GM23338 (cell line): ENCODE data around the gene NUDT16. TPM values are rescaled to one million over a fixed set of nuclear protein-coding genes. Genes with fewer than 3 reads are reported as not detected.

Experiments used
- ATAC-seq: fragments of 200-7000 bp; cut with Tn5 transposase; 3 replicates; pipeline ENCODE4 v1.9.1; 2020
- DNase-seq: peaks from one replicate; pipeline ENCODE4 v3.0.0-alpha.2; 2015; ENCODE audit warnings: low spot score
- H2AFZ ChIP-seq: fragments of 200-600 bp; sonication (generic); 2 replicates; pipeline ENCODE4 v1.8.0; 2016; ENCODE audit warnings: antibody characterized with exemption, mild to moderate bottlenecking, moderate library complexity
- H3F3A ChIP-seq: fragments of 200-600 bp; sonication (generic); replicated peaks from 2 replicates; pipeline ENCODE4 v1.8.0; 2017; ENCODE audit warnings: antibody characterized with exemption, mixed run types, low read depth
- H3K27ac ChIP-seq: fragments of 200-600 bp; sonication (generic); 2 replicates; pipeline ENCODE4 v1.6.1; 2016; ENCODE audit warnings: low read depth
- H3K27me3 ChIP-seq: fragments of 200-600 bp; sonication (generic); 2 replicates; pipeline ENCODE4 v1.8.0; 2016; ENCODE audit warnings: mild to moderate bottlenecking, mixed run types, moderate library complexity; ENCODE audit not compliant: insufficient read depth
- H3K36me3 ChIP-seq: fragments of 200-600 bp; sonication (generic); 2 replicates; pipeline ENCODE4 v1.8.0; 2016; ENCODE audit warnings: mild to moderate bottlenecking; ENCODE audit not compliant: insufficient read depth
- H3K4me1 ChIP-seq: fragments of 200-600 bp; sonication (generic); 2 replicates; pipeline ENCODE4 v1.8.0; 2016; ENCODE audit warnings: mild to moderate bottlenecking, moderate library complexity; ENCODE audit not compliant: insufficient read depth
- H3K4me2 ChIP-seq: fragments of 200-600 bp; sonication (generic); 2 replicates; pipeline ENCODE4 v1.7.1; 2017; ENCODE audit warnings: mixed run types
- H3K4me3 ChIP-seq: fragments of 200-600 bp; sonication (generic); 2 replicates; pipeline ENCODE4 v1.6.1; 2016; ENCODE audit warnings: mixed run types
- H3K79me2 ChIP-seq: fragments of 200-600 bp; sonication (generic); replicated peaks from 2 replicates; pipeline ENCODE4 v1.8.0; 2017; ENCODE audit warnings: mild to moderate bottlenecking; ENCODE audit not compliant: insufficient read depth
- H3K9me2 ChIP-seq: fragments of 200-600 bp; sonication (generic); 2 replicates; pipeline ENCODE4 v1.8.0; 2017; ENCODE audit not compliant: insufficient read depth
- H4K20me1 ChIP-seq: fragments of 200-600 bp; sonication (generic); replicated peaks from 2 replicates; pipeline ENCODE4 v1.8.0; 2017; ENCODE audit warnings: mild to moderate bottlenecking; ENCODE audit not compliant: insufficient read depth
- H3K27ac Mint-ChIP-seq: 2 replicates; pipeline ENCODE4 v1.8.0; 2020; ENCODE audit warnings: inconsistent platforms, mild to moderate bottlenecking, moderate library complexity, mixed read lengths
- H3K27me3 Mint-ChIP-seq: 3 replicates; pipeline ENCODE4 v1.8.0; 2022; ENCODE audit warnings: low read depth, mild to moderate bottlenecking, moderate library complexity, mixed read lengths, inconsistent platforms; ENCODE audit not compliant: insufficient read depth, poor library complexity
- H3K36me3 Mint-ChIP-seq: 3 replicates; pipeline ENCODE4 v1.8.0; 2021; ENCODE audit warnings: low read depth, mild to moderate bottlenecking, inconsistent platforms, moderate library complexity, mixed read lengths
- H3K4me1 Mint-ChIP-seq: 3 replicates; pipeline ENCODE4 v1.8.0; 2020; ENCODE audit warnings: mild to moderate bottlenecking, inconsistent platforms, mixed read lengths
- H3K4me3 Mint-ChIP-seq: 3 replicates; pipeline ENCODE4 v1.8.0; 2021; ENCODE audit warnings: moderate library complexity, mild to moderate bottlenecking, inconsistent platforms, mixed read lengths
- H3K9me3 Mint-ChIP-seq: 3 replicates; pipeline ENCODE4 v1.8.0; 2020; ENCODE audit warnings: moderate library complexity, mild to moderate bottlenecking, inconsistent platforms, mixed read lengths
- CREB1 ChIP-seq: fragments of 250-450 bp; sonication (Bioruptor Pico); IDR thresholded peaks from 2 replicates; pipeline ENCODE4 v1.5.0; 2020; ENCODE audit warnings: low read depth, mild to moderate bottlenecking, moderate library complexity
- ETS1 ChIP-seq: IDR thresholded peaks from 2 replicates; pipeline ENCODE4 v1.6.1; 2016; ENCODE audit warnings: antibody characterized with exemption
- EZH2 ChIP-seq: fragments of 200-600 bp; sonication (generic); IDR thresholded peaks from one replicate; pipeline ENCODE4 v1.8.0; 2017; ENCODE audit warnings: antibody characterized with exemption, mild to moderate bottlenecking, low read depth; ENCODE audit not compliant: unreplicated experiment
- EZH2phosphoT487 ChIP-seq: fragments of 200-600 bp; sonication (generic); IDR thresholded peaks from one replicate; pipeline ENCODE4 v1.8.1; 2018; ENCODE audit warnings: antibody characterized with exemption; ENCODE audit not compliant: unreplicated experiment
- JUNB ChIP-seq: IDR thresholded peaks from one replicate; pipeline ENCODE4 v1.6.1; 2016; ENCODE audit warnings: antibody characterized with exemption; ENCODE audit not compliant: unreplicated experiment
- NANOG ChIP-seq: IDR thresholded peaks from 2 replicates; pipeline ENCODE4 v1.6.1; 2016; ENCODE audit warnings: antibody characterized with exemption, borderline replicate concordance
- REST ChIP-seq: IDR thresholded peaks from one replicate; pipeline ENCODE4 v1.6.1; 2018; ENCODE audit warnings: antibody characterized with exemption; ENCODE audit not compliant: unreplicated experiment
- STAT1 ChIP-seq: IDR thresholded peaks from one replicate; pipeline ENCODE4 v1.6.1; 2016; ENCODE audit warnings: antibody characterized with exemption; ENCODE audit not compliant: unreplicated experiment
- ZNF331 ChIP-seq: fragments of 250-450 bp; sonication (Bioruptor Pico); IDR thresholded peaks from 2 replicates; pipeline ENCODE4 v1.5.0; 2020; ENCODE audit warnings: low read depth, mild to moderate bottlenecking, moderate library complexity
- ZNF462 ChIP-seq: fragments of 250-450 bp; sonication (Bioruptor Pico); IDR thresholded peaks from 2 replicates; pipeline ENCODE4 v1.5.0; 2020; ENCODE audit warnings: mild to moderate bottlenecking, moderate library complexity
- polyA plus RNA-seq: library from polyadenylated mRNA; unstranded; fragments of >200 nt; fragmentation: Nextera tagmentation; extraction: Ambion mirVana; gene quantifications from 2 replicates; pipeline ENCODE4 v1.2.1, GENCODE V29; 2016
- total RNA-seq: library from RNA; depleted of rRNA; stranded (reverse); fragments of >200 nt; shearing (Covaris generic); gene quantifications from 2 replicates; pipeline ENCODE4 v1.2.3, GENCODE V29; 2014

The NUDT16 gene
- total and polyA plus RNA-seq, 2 experiments from 2014 or later: 10.0 to 15.4 TPM

GRCh38 chr3:131421957-131422498 lies 40.5 kb downstream of the NUDT16 start:
- H3K27me3 ChIP-seq: no peaks in the 10 kb centered on the region
- Mint-ChIP-seq H3K4me1 (peaks cover 1% of the 10 kb centered on the region; the same call in 2 of the 3 replicates), H3K36me3 (no peaks in the 10 kb centered on the region), H3K27me3 (peaks cover 3% of the 10 kb centered on the region), H3K27ac (no peak overlapping the region), H3K4me3 (no peak overlapping the region), H3K9me3 (no peaks in the 10 kb centered on the region)
- no peaks in the 10 kb centered on the region for H4K20me1 ChIP-seq
- no peak overlapping the region for H3K4me3 ChIP-seq
- H2AFZ ChIP-seq: no peak overlapping the region
- no peaks in the 10 kb centered on the region for H3K36me3 ChIP-seq
- DNase-seq: no peak
- no peak overlapping the region for H3K4me2 ChIP-seq
- H3K79me2 ChIP-seq: no peaks in the 10 kb centered on the region
- H3K9me2 ChIP-seq: peaks cover 12% of the 10 kb centered on the region; the same call in 1 of the 2 replicates
- no peak for TF ChIP-seq ZNF331 (CRISPR knock-in tag)
- TF ChIP-seq CREB1: no peak
- TF ChIP-seq JUNB: no peak
- TF ChIP-seq NANOG: no peak
- TF ChIP-seq REST: no peak
- no peak for TF ChIP-seq ETS1
- no peak for TF ChIP-seq EZH2
- TF ChIP-seq EZH2phosphoT487: no peak
- no peak for TF ChIP-seq STAT1
- TF ChIP-seq ZNF462 (CRISPR knock-in tag): no peak
- no peaks in the 10 kb centered on the region for H3F3A ChIP-seq
- H3K4me1 ChIP-seq: 0 out of 2 replicates have a peak, but pooled peaks cover under 1% of the 10 kb centered on the region
- ATAC-seq: no peak
- no peak overlapping the region for H3K27ac ChIP-seq
